Measurements from ENCODE around the gene EREG. TPM values are rescaled to one million over a fixed set of nuclear protein-coding genes. Genes with fewer than 3 reads are reported as not detected.
A peak's percentile ranks its signal among the peaks of the same experiment; 100 is the strongest.

The EREG gene
- polyA plus RNA-seq, 1 donor (not counting 4 experiments of a cell fraction or from before 2014, with no cell fraction given): 38.7 TPM

DNA sequence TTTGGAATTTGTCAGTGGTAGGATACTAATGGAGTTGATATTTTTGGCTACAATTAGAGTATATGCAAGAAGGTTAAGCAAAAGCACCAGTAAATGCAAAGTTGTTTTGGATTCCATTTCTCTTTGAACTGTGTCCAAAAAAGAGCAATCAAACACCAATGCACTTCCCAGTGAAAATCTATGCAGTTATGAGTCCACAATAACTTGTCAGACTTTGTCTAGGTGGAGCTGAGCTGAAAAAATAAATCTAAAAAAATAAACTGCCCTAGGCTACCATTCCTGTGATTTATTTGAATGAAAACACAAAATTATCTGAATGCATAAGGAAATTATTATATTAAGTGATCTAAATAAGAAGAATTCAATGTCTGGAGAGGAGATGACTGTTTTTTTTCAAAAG lies 42.9 kb downstream of the EREG start:
- Histone ChIP-seq H3K4me1 (ENCODE audit: control insufficient read depth, extremely low read depth, insufficient read depth, low read length) (peaks cover 56% of the 10 kb centered on the region), H3K79me2 (ENCODE audit: control insufficient read depth, insufficient read depth, low read length) (peaks cover 2% of the 10 kb centered on the region), H3K27ac (ENCODE audit: control insufficient read depth, insufficient read depth, low read length) (peak overlapping the region; percentile 99), H3K27me3 (ENCODE audit: control insufficient read depth, extremely low read depth, insufficient read depth, low read length) (no peaks in the 10 kb centered on the region), H3K4me3 (ENCODE audit: control insufficient read depth in 2 of 3, extremely low read depth in 1 of 3, insufficient read depth in 2 of 3, low read depth in 1 of 3, low read length in 3 of 3) (peak overlapping the region in 1 of 3 experiments; percentile 9), H3K9ac (ENCODE audit: control insufficient read depth, extremely low read depth, insufficient read depth, low read length) (peak overlapping the region; percentile 84), H3K36me3 (ENCODE audit: control insufficient read depth in 2 of 2, extremely low read depth in 1 of 2, insufficient read depth in 2 of 2, low read length in 2 of 2) (no peaks in the 10 kb centered on the region), H3K9me3 (ENCODE audit: control insufficient read depth, low read depth, low read length) (no peaks in the 10 kb centered on the region), H4K20me1 (ENCODE audit: control insufficient read depth, extremely low read depth, insufficient read depth, low read length) (no peaks in the 10 kb centered on the region), H3K4me2 (ENCODE audit: control insufficient read depth, extremely low read depth, insufficient read depth, low read depth, low read length) (peak overlapping the region; percentile 81), H2AFZ (ENCODE audit: control insufficient read depth, low read length) (no peak overlapping the region), H3K9me1 (ENCODE audit: control insufficient read depth, extremely low read depth, insufficient read depth, low read length) (no peaks in the 10 kb centered on the region)
- peak; percentile 60 for FAIRE-seq
- dilution Hi-C loops (cut with MboI; ENCODE audit: extremely low pct_ligation_motif_present, low sequenced_read_pairs): no loop called here
- no peak for DNase-seq (ENCODE audit: low read depth, low spot score)
- TF ChIP-seq, protein P1, sequence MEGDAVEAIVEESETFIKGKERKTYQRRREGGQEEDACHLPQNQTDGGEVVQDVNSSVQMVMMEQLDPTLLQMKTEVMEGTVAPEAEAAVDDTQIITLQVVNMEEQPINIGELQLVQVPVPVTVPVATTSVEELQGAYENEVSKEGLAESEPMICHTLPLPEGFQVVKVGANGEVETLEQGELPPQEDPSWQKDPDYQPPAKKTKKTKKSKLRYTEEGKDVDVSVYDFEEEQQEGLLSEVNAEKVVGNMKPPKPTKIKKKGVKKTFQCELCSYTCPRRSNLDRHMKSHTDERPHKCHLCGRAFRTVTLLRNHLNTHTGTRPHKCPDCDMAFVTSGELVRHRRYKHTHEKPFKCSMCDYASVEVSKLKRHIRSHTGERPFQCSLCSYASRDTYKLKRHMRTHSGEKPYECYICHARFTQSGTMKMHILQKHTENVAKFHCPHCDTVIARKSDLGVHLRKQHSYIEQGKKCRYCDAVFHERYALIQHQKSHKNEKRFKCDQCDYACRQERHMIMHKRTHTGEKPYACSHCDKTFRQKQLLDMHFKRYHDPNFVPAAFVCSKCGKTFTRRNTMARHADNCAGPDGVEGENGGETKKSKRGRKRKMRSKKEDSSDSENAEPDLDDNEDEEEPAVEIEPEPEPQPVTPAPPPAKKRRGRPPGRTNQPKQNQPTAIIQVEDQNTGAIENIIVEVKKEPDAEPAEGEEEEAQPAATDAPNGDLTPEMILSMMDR (optimal IDR thresholded peaks at IDR 0.05 in 1 of 3, IDR thresholded peaks at IDR 0.05 in 1 of 3, conservative IDR thresholded peaks at IDR 0.05 in 1 of 3; ENCODE audit: extremely low read depth in 1 of 3, insufficient read depth in 2 of 3, low read length in 3 of 3): no peak
- TF ChIP-seq EZH2 (IDR thresholded peaks at IDR 0.05; ENCODE audit: low read length): no peak

DNA sequence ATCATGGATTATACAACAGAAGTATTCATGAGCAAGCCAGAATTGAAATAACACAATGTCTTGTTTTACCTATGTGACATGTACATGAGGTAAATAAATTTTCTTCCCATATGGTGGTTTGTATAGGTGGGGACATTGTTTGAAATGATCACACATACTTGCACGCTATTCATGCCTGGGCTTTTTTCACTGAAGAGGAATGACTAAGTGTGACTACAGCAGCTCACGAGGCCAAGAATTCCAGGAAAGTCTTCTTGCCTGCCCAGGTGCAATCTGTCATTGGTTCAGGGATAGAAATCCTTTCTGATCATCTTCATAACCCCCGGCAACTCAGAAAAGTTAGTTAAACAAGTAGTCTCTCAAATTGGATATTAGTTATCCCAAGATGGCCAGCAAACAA lies 43.7 kb downstream of the EREG start:
- no peaks in the 10 kb centered on the region for H3K27me3 ChIP-seq (ENCODE audit: control insufficient read depth, extremely low read depth, insufficient read depth, low read length)
- peaks cover 4% of the 10 kb centered on the region for H3K79me2 ChIP-seq (ENCODE audit: control insufficient read depth, insufficient read depth, low read length)
- peak overlapping the region; percentile 81 for H3K4me2 ChIP-seq (ENCODE audit: control insufficient read depth, extremely low read depth, insufficient read depth, low read depth, low read length)
- H3K27ac ChIP-seq (ENCODE audit: control insufficient read depth, insufficient read depth, low read length): peak overlapping the region; percentile 99
- FAIRE-seq: peak; percentile 98
- TF ChIP-seq EZH2 (IDR thresholded peaks at IDR 0.05; ENCODE audit: low read length): no peak
- TF ChIP-seq, protein P1 (optimal IDR thresholded peaks at IDR 0.05 in 1 of 3, IDR thresholded peaks at IDR 0.05 in 1 of 3, conservative IDR thresholded peaks at IDR 0.05 in 1 of 3; ENCODE audit: extremely low read depth in 1 of 3, insufficient read depth in 2 of 3, low read length in 3 of 3): no peak
- H3K36me3 ChIP-seq (ENCODE audit: control insufficient read depth in 2 of 2, extremely low read depth in 1 of 2, insufficient read depth in 2 of 2, low read length in 2 of 2): no peaks in the 10 kb centered on the region
- peak overlapping the region in 1 of 3 experiments; percentile 46 for H3K4me3 ChIP-seq (ENCODE audit: control insufficient read depth in 2 of 3, extremely low read depth in 1 of 3, insufficient read depth in 2 of 3, low read depth in 1 of 3, low read length in 3 of 3)
- no peaks in the 10 kb centered on the region for H3K9me1 ChIP-seq (ENCODE audit: control insufficient read depth, extremely low read depth, insufficient read depth, low read length)
- H3K9me3 ChIP-seq (ENCODE audit: control insufficient read depth, low read depth, low read length): no peaks in the 10 kb centered on the region
- dilution Hi-C loops (cut with MboI; ENCODE audit: extremely low pct_ligation_motif_present, low sequenced_read_pairs): no loop called here
- H2AFZ ChIP-seq (ENCODE audit: control insufficient read depth, low read length): no peak overlapping the region
- H3K4me1 ChIP-seq (ENCODE audit: control insufficient read depth, extremely low read depth, insufficient read depth, low read length): peaks cover 62% of the 10 kb centered on the region
- H4K20me1 ChIP-seq (ENCODE audit: control insufficient read depth, extremely low read depth, insufficient read depth, low read length): no peaks in the 10 kb centered on the region
- peak; percentile 96 for DNase-seq (ENCODE audit: low read depth, low spot score)
- H3K9ac ChIP-seq (ENCODE audit: control insufficient read depth, extremely low read depth, insufficient read depth, low read length): peak overlapping the region; percentile 84

Data from keratinocyte (primary cell).